ENCODE data around the gene ZGPAT. TPM values are rescaled to one million over a fixed set of nuclear protein-coding genes. Genes with fewer than 3 reads are reported as not detected.

ZGPAT gene
- total and polyA plus RNA-seq, 2 of the 8 experiments (the other 6 are each of a cell fraction or from before 2014, with no cell fraction given) = 14.5 to 21.4 TPM

DNA sequence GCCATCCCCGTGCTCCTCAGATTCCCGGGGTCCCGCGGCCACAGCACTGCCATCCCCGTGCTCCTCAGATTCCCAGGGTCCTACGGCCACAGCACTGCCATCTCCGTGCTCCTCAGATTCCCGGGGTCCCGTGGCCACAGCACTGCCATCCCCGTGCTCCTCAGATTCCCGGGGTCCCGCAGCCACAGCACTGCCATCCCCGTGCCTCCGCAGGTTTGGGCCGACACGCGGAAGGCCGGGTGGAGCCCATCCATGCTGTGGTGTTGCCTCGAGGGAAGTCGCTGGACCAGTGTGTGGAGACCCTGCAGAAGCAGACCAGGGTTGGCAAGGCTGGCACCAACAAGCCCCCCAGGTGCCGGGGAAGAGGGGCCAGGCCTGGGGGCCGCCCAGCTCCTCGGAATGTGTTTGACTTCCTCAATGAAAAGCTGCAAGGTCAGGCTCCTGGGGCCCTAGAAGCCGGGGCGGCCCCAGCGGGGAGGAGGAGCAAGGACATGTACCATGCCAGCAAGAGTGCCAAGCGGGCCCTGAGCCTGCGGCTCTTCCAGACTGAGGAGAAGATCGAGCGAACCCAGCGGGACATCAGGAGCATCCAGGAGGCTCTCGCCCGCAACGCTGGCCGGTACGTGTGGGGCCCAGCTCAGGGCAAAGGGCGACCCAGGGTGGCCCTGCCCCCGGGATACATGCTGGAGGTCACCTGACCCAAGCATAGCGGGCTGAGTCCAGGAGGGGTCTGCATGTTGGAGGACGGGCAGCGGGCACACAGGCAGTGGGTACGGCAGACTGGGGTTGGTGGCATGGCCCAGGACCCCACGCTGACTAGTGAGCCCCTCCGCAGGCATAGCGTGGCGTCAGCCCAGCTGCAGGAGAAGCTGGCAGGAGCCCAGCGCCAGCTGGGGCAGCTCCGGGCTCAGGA, 27.4 kb downstream of the ZGPAT start:
- H3K23me2 ChIP-seq (ENCODE audit: low read depth, low read length) = peaks cover 10% of the 10 kb centered on the region
- H4K20me1 ChIP-seq (replicated peaks in 1 of 2; ENCODE audit: control insufficient read depth in 1 of 2, insufficient read depth in 2 of 2, low read length in 2 of 2) = peaks cover 5 to 46% of the 10 kb centered on the region in 2 experiments
- H3K9ac ChIP-seq (replicated peaks in 1 of 4; ENCODE audit: extremely low read depth in 1 of 4, low read depth in 3 of 4, low read length in 3 of 4) = no peak overlapping the region
- H2BK5ac ChIP-seq (ENCODE audit: low read depth, low read length) = no peak overlapping the region
- no peak overlapping the region for H2BK20ac ChIP-seq (ENCODE audit: low read length)
- H3K79me2 ChIP-seq (ENCODE audit: control insufficient read depth in 1 of 2, insufficient read depth in 2 of 2, low read length in 2 of 2) = peaks cover 0 to 8% of the 10 kb centered on the region in 2 experiments; a peak in 1 of 4 replicates
- CTCF ChIA-PET (ENCODE audit: partially characterized antibody) = interaction anchor here (0.8 to 2.1 kb wide), 4 partner anchors 27 to 74 kb away, joined by 3 to 5 read pairs (median 3); no protein-coding TSS in a partner anchor
- H3K79me1 ChIP-seq (ENCODE audit: low read depth, low read length) = peaks cover 16% of the 10 kb centered on the region
- no peak overlapping the region for H3K4ac ChIP-seq (replicated peaks; ENCODE audit: insufficient read length, low read depth, low read length)
- no peak overlapping the region for H4K91ac ChIP-seq (replicated peaks; ENCODE audit: insufficient read length, low read length)
- H3K36me3 ChIP-seq (ENCODE audit: control insufficient read depth in 2 of 4, insufficient read depth in 4 of 4, low read length in 3 of 4) = peaks cover 0 to 14% (median 7%) of the 10 kb centered on the region in 4 experiments; a peak in 5 of 8 replicates
- H2BK120ac ChIP-seq (replicated peaks; ENCODE audit: low read depth, low read length) = no peak overlapping the region
- H4K8ac ChIP-seq (ENCODE audit: extremely low read depth, insufficient read depth, low read length) = no peak overlapping the region
- no peak for FAIRE-seq
- H3K4me2 ChIP-seq (ENCODE audit: insufficient read depth in 1 of 2, low read depth in 2 of 2, low read length in 2 of 2) = no peak overlapping the region
- H2AFZ ChIP-seq (ENCODE audit: low read length) = no peak overlapping the region
- no peak overlapping the region for H3K18ac ChIP-seq (ENCODE audit: extremely low read depth, low read length)
- WGBS, 2 experiments (ENCODE audit: extremely low coverage in 1 of 2, insufficient coverage in 1 of 2, insufficient read length in 1 of 2, insufficient replicate concordance in 2 of 2, low coverage in 1 of 2, low lambda C conversion rate in 2 of 2, missing lambda C conversion rate in 1 of 2) = 94% methylated on average over 46 of the region's 48 CpGs; no CpG with 5 or more reads in 1 of the 2 experiments
- no peak overlapping the region for H3K56ac ChIP-seq (replicated peaks; ENCODE audit: insufficient read length, low read depth, low read length)
- POLR2A ChIA-PET (ENCODE audit: partially characterized antibody) = interaction anchor here (0.6 to 2.2 kb wide), 9 partner anchors 10 to 130 kb away, joined by 3 to 14 read pairs (median 4); partner anchors contain the start of genes TNFRSF6B and TPD52L2
- peaks cover 0 to 12% (median 6%) of the 10 kb centered on the region in 4 experiments; a peak in 6 of 7 replicates for H3K4me1 ChIP-seq (replicated peaks in 1 of 4; ENCODE audit: control insufficient read depth in 3 of 4, insufficient read depth in 4 of 4, low read length in 3 of 4)
- peaks cover 0 to 4% of the 10 kb centered on the region in 2 experiments; a peak in 2 of 4 replicates for H3K9me3 ChIP-seq (ENCODE audit: insufficient read depth in 2 of 2, low read depth in 1 of 2, low read length in 1 of 2)
- no peak overlapping the region for H2BK15ac ChIP-seq (ENCODE audit: low read length)
- H2AK5ac ChIP-seq (ENCODE audit: low read depth, low read length) = no peak overlapping the region
- peaks cover 0 to 12% (median 8%) of the 10 kb centered on the region in 4 experiments; a peak in 4 of 7 replicates for H3K27me3 ChIP-seq (replicated peaks in 1 of 4; ENCODE audit: control insufficient read depth in 3 of 4, extremely low read depth in 1 of 4, insufficient read depth in 3 of 4, low read length in 3 of 4)
- no peak overlapping the region for H3K4me3 ChIP-seq (ENCODE audit: extremely low read depth in 1 of 4, insufficient read depth in 2 of 4, low read depth in 3 of 4, low read length in 4 of 4)
- no peak overlapping the region for H3K23ac ChIP-seq (ENCODE audit: insufficient read length)
- no peak overlapping the region for H2BK12ac ChIP-seq (ENCODE audit: low read depth, low read length)
- no peak overlapping the region for H4K5ac ChIP-seq (ENCODE audit: insufficient read length, low read depth, low read length)
- no peak overlapping the region for H3K14ac ChIP-seq (ENCODE audit: insufficient read length)
- H3K27ac ChIP-seq (ENCODE audit: low read depth, low read length) = no peak overlapping the region
- DNase-seq (ENCODE audit: low read depth in 1 of 2, low spot score in 2 of 2) = no peak
- TF ChIP-seq POLR2A (IDR thresholded peaks at IDR 0.05; ENCODE audit: control extremely low read depth in 1 of 2, low read depth in 2 of 2, low read length in 2 of 2) (no peak), BCL11A (IDR thresholded peaks at IDR 0.05; ENCODE audit: low read depth in 2 of 2, low read length in 2 of 2) (no peak), ATF2 (IDR thresholded peaks at IDR 0.05; ENCODE audit: low read length) (no peak), RFX5 (IDR thresholded peaks at IDR 0.05; ENCODE audit: borderline replicate concordance, low read depth, low read length) (no peak), HDAC2 (IDR thresholded peaks at IDR 0.05; ENCODE audit: borderline replicate concordance in 1 of 2, low read depth in 2 of 2, low read length in 2 of 2) (no peak), SRF (IDR thresholded peaks at IDR 0.05; ENCODE audit: low read depth, low read length) (no peak), USF2 (IDR thresholded peaks at IDR 0.05; ENCODE audit: low read length) (no peak)

All from H1 (cell line).